Right lobe of liver (tissue), 6 donors: ENCODE results near the gene STRADB. TPM values are rescaled to one million over a fixed set of nuclear protein-coding genes. Genes with fewer than 3 reads are reported as not detected.

ENCODE experiments used
- ATAC-seq, 4 donors: fragments of 200-7000 bp; cut with Tn5 transposase; one replicate each; pipeline ENCODE4 v1.9.1; 2020; ENCODE audit warnings: mild to moderate bottlenecking in 4 of 4, moderate library complexity in 4 of 4
- DNase-seq, 3 donors: peaks; one replicate each; pipeline ENCODE4 v3.0.0-alpha.2; 2020
- H3K27ac ChIP-seq, 3 donors: fragments of 200-600 bp; one replicate each; pipeline ENCODE4 v1.8.0; 2022
- H3K27me3 ChIP-seq, 2 donors: fragments of 200-600 bp; one replicate each; pipeline ENCODE4 v1.8.0; 2022
- H3K36me3 ChIP-seq, 4 donors: fragments of 200-600 bp; sonication (generic) in 1 of 4; one replicate each; pipeline versions ENCODE4 v1.5.1 to v1.8.0; 2017 to 2022; ENCODE audit warnings: control low read depth in 1 of 4
- H3K4me1 ChIP-seq, 4 donors: fragments of 200-600 bp; sonication (generic) in 1 of 4; one replicate each; pipeline versions ENCODE4 v1.5.1 to v1.8.0; 2017 to 2022; ENCODE audit warnings: control low read depth in 1 of 4
- H3K4me3 ChIP-seq, 3 donors: fragments of 200-600 bp; one replicate each; pipeline ENCODE4 v1.8.0; 2022
- H3K9me3 ChIP-seq, 4 donors: fragments of 200-600 bp; sonication (generic) in 1 of 4; one replicate each; pipeline versions ENCODE4 v1.5.1 to v1.8.0; 2017 to 2022; ENCODE audit warnings: control low read depth in 1 of 4
- CTCF ChIP-seq, 4 donors: fragments of 200-600 bp in 3 of 4; fragments of 450-650 bp in 1 of 4; IDR thresholded peaks; one replicate each; pipeline versions ENCODE4 v1.5.1 to v1.8.0; 2016 to 2022; ENCODE audit warnings: antibody characterized with exemption in 4 of 4, mild to moderate bottlenecking in 2 of 4
- POLR2A ChIP-seq: fragments of 450-650 bp; IDR thresholded peaks from one replicate; pipeline ENCODE4 v1.6.1; 2017; ENCODE audit warnings: antibody characterized with exemption, mild to moderate bottlenecking
- WGBS: methylation state at CpG from one replicate; pipeline ENCODE4 v1.1.6; 2018; ENCODE audit warnings: low coverage, low lambda C conversion rate; ENCODE audit not compliant: insufficient coverage; ENCODE audit errors: missing lambda C conversion rate; 5-methylcytosine and 5-hydroxymethylcytosine counted together
- intact Hi-C, 2 donors: fragments of 100-400 bp; cut with DNase I; formaldehyde crosslinking; loops; one replicate each; pipeline versions ENCODE4 v1.11.2 to v1.14.1; 2022
- long read RNA-seq: library from polyadenylated mRNA; unstranded; transcript quantifications from one replicate; pipeline ENCODE4 v2.0.0, GENCODE V29; 2019
- total RNA-seq, 6 experiments: library from RNA; depleted of rRNA in 2 of 6; stranded (reverse); fragments of >200 nt in 2 of 6; fragmentation: NEBNext Ultra II Directional in 3 of 6; extraction: Animal tissue kit (Norgen Biotek cat#: 25700) in 3 of 6; gene quantifications; one replicate each; pipeline versions ENCODE4 v1.1.0 to v1.2.4, GENCODE V29; 2016 to 2023
- donor health status: DM: no; HTN: yes; CAD: no.
- donor health status: DM: no; HTN: no; CAD: no.
- donor health status: DM: no; HTN: no; CAD: no.
- donor health status: DM: no; HTN: yes; CAD: no.
- donor health status: DM: no; HTN: yes; CAD: no.

Gene STRADB
- total RNA-seq, result 10 to 100 TPM; 44.2 to 71.6 (median 63.4) TPM
- long read RNA-seq, transcript STRADB-201 (12 exons, 2,293 nt), result major isoform, 10 of 23 reads
- long read RNA-seq, partial matches to known transcripts, result 3 of 23 reads
- long read RNA-seq, other reads (novel, unspliced or antisense), result 9 of 23 reads

- no peaks in the 10 kb centered on the region for H3K36me3 ChIP-seq
- peak within 1 kb of the TSS; percentile 71 to 85 (median 84) for H3K27ac ChIP-seq
- DNase-seq, result peak; percentile 96 to 98 (median 98)
- ATAC-seq, result peak; percentile 96 to 98 (median 96)
- peak within 1 kb of the TSS; percentile 64 to 95 (median 94) for H3K4me3 ChIP-seq
- H3K9me3 ChIP-seq, result no peaks in the 10 kb centered on the region
- peaks cover 0 to 31% (median 6%) of the 10 kb centered on the region in 4 donors for H3K4me1 ChIP-seq
- intact Hi-C loops, result no loop called here
- WGBS, result 0% methylated on average over 13 of the region's 78 CpGs
- no peaks in the 10 kb centered on the region for H3K27me3 ChIP-seq
- TF ChIP-seq CTCF (IDR thresholded peaks at IDR 0.05) (peak in 2 of 4 donors; percentile 11 to 52), POLR2A (peak; percentile 88)
Measured at GRCh38 chr2:201451292-201452057, at the start of gene STRADB, which contains the start of gene TRAK2. STRADB (plus strand) TSS chr2:201451740; CDS start chr2:201454841, 3,101 bp downstream. TRAK2 (minus strand) TSS chr2:201451458; CDS start chr2:201420507, 30,951 bp downstream.

- H3K9me3 ChIP-seq, result no peaks in the 10 kb centered on the region
- no peaks in the 10 kb centered on the region for H3K27me3 ChIP-seq
- H3K27ac ChIP-seq, result no peak overlapping the region
- TF ChIP-seq CTCF (IDR thresholded peaks at IDR 0.05), result no peak
- no peak for TF ChIP-seq POLR2A
- H3K36me3 ChIP-seq, result peaks cover 0 to 19% (median 4%) of the 10 kb centered on the region in 4 donors
- DNase-seq, result no peak
- 88% methylated on average over 3 of the region's 3 CpGs for WGBS
- H3K4me1 ChIP-seq, result peaks cover 0 to 14% (median 6%) of the 10 kb centered on the region in 4 donors
- intact Hi-C loops, result no loop called here
- no peak overlapping the region for H3K4me3 ChIP-seq
- ATAC-seq, result no peak
Measured at GRCh38 chr2:201401815-201402214, 49.7 kb upstream of the STRADB start.

- intact Hi-C loops, result no loop called here
- DNase-seq, result no peak
- 69% methylated on average over 6 of the region's 6 CpGs for WGBS
- Histone ChIP-seq H3K4me1 (peaks cover 0 to 18% (median 7%) of the 10 kb centered on the region in 4 donors), H3K36me3 (peaks cover 0 to 9% (median 1%) of the 10 kb centered on the region in 4 donors), H3K9me3 (no peaks in the 10 kb centered on the region), H3K27me3 (no peaks in the 10 kb centered on the region), H3K4me3 (no peak overlapping the region), H3K27ac (no peak overlapping the region)
- TF ChIP-seq POLR2A, result no peak
- TF ChIP-seq CTCF (IDR thresholded peaks at IDR 0.05), result no peak
- no peak for ATAC-seq
Measured at GRCh38 chr2:201402651-201403562, 48.6 kb upstream of the STRADB start.

- 71% methylated on average over 3 of the region's 3 CpGs for WGBS
- Histone ChIP-seq H3K36me3 (peaks cover 0 to 5% (median 0%) of the 10 kb centered on the region in 4 donors), H3K9me3 (no peaks in the 10 kb centered on the region), H3K27ac (no peak overlapping the region), H3K4me3 (no peak overlapping the region), H3K27me3 (no peaks in the 10 kb centered on the region), H3K4me1 (peaks cover 0 to 18% (median 7%) of the 10 kb centered on the region in 4 donors)
- ATAC-seq (no peak), DNase-seq (no peak)
- no peak for TF ChIP-seq POLR2A
- TF ChIP-seq CTCF (IDR thresholded peaks at IDR 0.05), result no peak
- intact Hi-C loops, result no loop called here
Measured at GRCh38 chr2:201403880-201404279, 47.7 kb upstream of the STRADB start.
